OCI-LY1 (cell line): Measurements from ENCODE around the gene NUP98.

Experiments
- H2AFZ ChIP-seq: fragments of 200-600 bp; sonication (generic), shearing (Covaris generic); 2 replicates; pipeline ENCODE4 v1.6.0; 2014; ENCODE audit warnings: antibody characterized with exemption, mild to moderate bottlenecking, low read length
- H3F3A ChIP-seq: fragments of 200-600 bp; sonication (generic), shearing (Covaris generic); 2 replicates; pipeline ENCODE4 v1.6.0; 2014; ENCODE audit warnings: mild to moderate bottlenecking, antibody characterized with exemption, low read length, moderate library complexity; ENCODE audit not compliant: insufficient read depth
- H3K27ac ChIP-seq: fragments of 200-600 bp; sonication (generic); 2 replicates; pipeline ENCODE4 v1.5.1; 2014; ENCODE audit warnings: low read length, mixed run types, mild to moderate bottlenecking, low read depth; ENCODE audit not compliant: poor library complexity, severe bottlenecking
- H3K27me3 ChIP-seq: fragments of 200-600 bp; sonication (generic); 2 replicates; pipeline ENCODE4 v1.6.0; 2014; ENCODE audit warnings: antibody characterized with exemption, mild to moderate bottlenecking, low read length, moderate library complexity; ENCODE audit not compliant: insufficient read depth
- H3K36me3 ChIP-seq: fragments of 200-600 bp; sonication (generic); 2 replicates; pipeline ENCODE4 v1.6.1; 2014; ENCODE audit warnings: mild to moderate bottlenecking, antibody characterized with exemption, low read length, moderate library complexity, mixed read lengths; ENCODE audit not compliant: insufficient read depth
- H3K4me1 ChIP-seq: fragments of 200-600 bp; sonication (generic); 2 replicates; pipeline ENCODE4 v1.5.1; 2014; ENCODE audit warnings: mild to moderate bottlenecking, low read length, moderate library complexity; ENCODE audit not compliant: insufficient read depth, severe bottlenecking
- H3K4me2 ChIP-seq: fragments of 200-600 bp; sonication (generic), shearing (Covaris generic); 2 replicates; pipeline ENCODE4 v1.6.1; 2014; ENCODE audit warnings: low read length
- H3K4me3 ChIP-seq: fragments of 200-600 bp; sonication (generic); 2 replicates; pipeline ENCODE4 v1.5.1; 2014; ENCODE audit warnings: low read length, low read depth, mild to moderate bottlenecking, mixed read lengths; ENCODE audit not compliant: poor library complexity, severe bottlenecking
- H3K79me2 ChIP-seq: fragments of 200-600 bp; shearing (Covaris generic); 2 replicates; pipeline ENCODE4 v1.6.1; 2016; ENCODE audit warnings: mixed run types, low read length, mixed read lengths; ENCODE audit not compliant: insufficient read depth
- H3K9ac ChIP-seq: fragments of 200-600 bp; sonication (generic), shearing (Covaris generic); 2 replicates; pipeline ENCODE4 v1.6.1; 2014; ENCODE audit warnings: mild to moderate bottlenecking, low read length, mixed read lengths
- H3K9me2 ChIP-seq: fragments of 200-600 bp; sonication (generic), shearing (Covaris generic); 2 replicates; pipeline ENCODE4 v1.6.1; 2014; ENCODE audit warnings: low read depth, mild to moderate bottlenecking, low read length, mixed read lengths
- H3K9me3 ChIP-seq: fragments of 200-600 bp; shearing (Covaris generic); 2 replicates; pipeline ENCODE4 v1.6.1; 2014; ENCODE audit warnings: low read length, mixed read lengths
- H4K20me1 ChIP-seq: fragments of 200-600 bp; sonication (generic), shearing (Covaris generic); 2 replicates; pipeline ENCODE4 v1.6.0; 2016; ENCODE audit warnings: mild to moderate bottlenecking, low read length; ENCODE audit not compliant: insufficient read depth
- CTCF ChIP-seq: fragments of 200-600 bp; sonication (generic), shearing (Covaris generic); IDR thresholded peaks from 2 replicates; pipeline ENCODE4 v1.5.1; 2017; ENCODE audit warnings: mild to moderate bottlenecking, antibody characterized with exemption, low read length, moderate library complexity, mixed read lengths
- EZH2 ChIP-seq: fragments of 200-600 bp; sonication (generic), shearing (Covaris generic); IDR thresholded peaks from 2 replicates; pipeline ENCODE4 v1.8.0; 2017; ENCODE audit warnings: borderline replicate concordance, mixed run types, mild to moderate bottlenecking, antibody characterized with exemption, low read length, moderate library complexity, mixed read lengths

NUP98 gene

GRCh38 chr11:3834349-3834663, 37.0 kb upstream of the NUP98 start:
- Histone ChIP-seq H3K9ac (no peak overlapping the region), H3K9me3 (no peaks in the 10 kb centered on the region), H3K4me3 (no peak overlapping the region), H3K4me2 (no peak overlapping the region), H3K9me2 (no peaks in the 10 kb centered on the region), H3K36me3 (peaks cover 47% of the 10 kb centered on the region), H3F3A (no peaks in the 10 kb centered on the region), H3K27ac (no peak overlapping the region), H3K79me2 (peaks cover 27% of the 10 kb centered on the region), H4K20me1 (no peaks in the 10 kb centered on the region), H3K4me1 (peaks cover 41% of the 10 kb centered on the region), H3K27me3 (no peaks in the 10 kb centered on the region), H2AFZ (no peak overlapping the region)
- TF ChIP-seq EZH2 (no peak), CTCF (no peak)

GRCh38 chr11:3833449-3833848, 36.1 kb upstream of the NUP98 start:
- Histone ChIP-seq H3K9ac (no peak overlapping the region), H3K27me3 (no peaks in the 10 kb centered on the region), H2AFZ (no peak overlapping the region), H3F3A (no peaks in the 10 kb centered on the region), H4K20me1 (no peaks in the 10 kb centered on the region), H3K27ac (no peak overlapping the region), H3K9me3 (no peaks in the 10 kb centered on the region), H3K4me2 (no peak overlapping the region), H3K36me3 (peaks cover 47% of the 10 kb centered on the region), H3K4me1 (peaks cover 32% of the 10 kb centered on the region), H3K4me3 (no peak overlapping the region), H3K9me2 (no peaks in the 10 kb centered on the region), H3K79me2 (peaks cover 21% of the 10 kb centered on the region)
- TF ChIP-seq CTCF (no peak), EZH2 (no peak)

- Histone ChIP-seq H3K4me2 (no peak overlapping the region), H3K4me3 (no peak overlapping the region), H3K9ac (no peak overlapping the region), H4K20me1 (no peaks in the 10 kb centered on the region), H2AFZ (no peak overlapping the region), H3K27me3 (no peaks in the 10 kb centered on the region), H3F3A (no peaks in the 10 kb centered on the region), H3K9me2 (no peaks in the 10 kb centered on the region), H3K27ac (no peak overlapping the region), H3K79me2 (peaks cover 15% of the 10 kb centered on the region), H3K36me3 (peaks cover 50% of the 10 kb centered on the region), H3K4me1 (peaks cover 26% of the 10 kb centered on the region), H3K9me3 (no peaks in the 10 kb centered on the region)
- no peak for TF ChIP-seq EZH2
- TF ChIP-seq CTCF, result no peak
These were observed 35.5 kb upstream of the NUP98 start for GRCh38 chr11:3832816-3833215.
